GM20000 (cell line): ENCODE measurements around the gene PRPF4.

Experiments
- DNase-seq: peaks from one replicate; pipeline ENCODE4 v3.0.0; 2012; ENCODE audit warnings: low spot score
- CTCF ChIP-seq: IDR thresholded peaks from 2 replicates; pipeline ENCODE4 v1.5.1; 2012; ENCODE audit warnings: mild to moderate bottlenecking, control low read depth; ENCODE audit errors: extremely low read depth, missing control alignments

The PRPF4 gene

GRCh38 chr9:113269355-113269754 lies 6.1 kb upstream of the PRPF4 start:
- no peak for TF ChIP-seq CTCF
- no peak for DNase-seq

GRCh38 chr9:113269871-113270270 lies 5.6 kb upstream of the PRPF4 start:
- DNase-seq = no peak
- no peak for TF ChIP-seq CTCF

- DNase-seq = peak; percentile 63
Measured at GRCh38 chr9:113274474-113275156, 843 bp upstream of the PRPF4 start.

GRCh38 chr9:113278840-113279239 lies 3.4 kb downstream of the PRPF4 start:
- no peak for TF ChIP-seq CTCF
- no peak for DNase-seq

More at GRCh38 chr9:113274474-113275156, 843 bp upstream of the PRPF4 start:
- peak; percentile 59 for TF ChIP-seq CTCF

- DNase-seq = no peak
- no peak for TF ChIP-seq CTCF
Measured at GRCh38 chr9:113281356-113281755, 5.9 kb downstream of the PRPF4 start.

GRCh38 chr9:113289091-113289490 lies 13.6 kb downstream of the PRPF4 start:
- no peak for TF ChIP-seq CTCF
- no peak for DNase-seq

GRCh38 chr9:113290052-113290607 lies 14.7 kb downstream of the PRPF4 start:
- no peak for TF ChIP-seq CTCF
- DNase-seq = no peak
